Gastrocnemius medialis (tissue), 4 donors: Measurements from ENCODE around the gene ONECUT3. TPM values are rescaled to one million over a fixed set of nuclear protein-coding genes. Genes with fewer than 3 reads are reported as not detected.

Source experiments
- ATAC-seq, 2 donors: fragments of 150-250 bp; one replicate each; pipeline ENCODE4 v1.9.1; 2016
- DNase-seq, 2 donors: peaks; one replicate each; pipeline ENCODE4 v3.0.0-alpha.2; 2019
- H3K27ac ChIP-seq, 4 donors: fragments of 200-600 bp; sonication (generic); 1 replicate in 1 of 4; 2 replicates in 3 of 4; pipeline ENCODE4 v1.5.1; 2016 to 2018; ENCODE audit warnings: mild to moderate bottlenecking in 2 of 4, moderate library complexity in 1 of 4
- H3K27me3 ChIP-seq, 3 donors: fragments of 200-600 bp; sonication (generic) in 2 of 3; 1 replicate in 1 of 3; 2 replicates in 2 of 3; pipeline versions ENCODE4 v1.5.1 to v1.6.0; 2016 to 2019; ENCODE audit warnings: mild to moderate bottlenecking in 1 of 3, moderate library complexity in 1 of 3
- H3K36me3 ChIP-seq, 2 donors: fragments of 200-600 bp; sonication (generic) in 1 of 2; one replicate each; pipeline ENCODE4 v1.5.1; 2017 to 2018
- H3K4me1 ChIP-seq, 2 donors: fragments of 200-600 bp; sonication (generic) in 1 of 2; one replicate each; pipeline ENCODE4 v1.5.1; 2016 to 2017; ENCODE audit warnings: mild to moderate bottlenecking in 2 of 2
- H3K4me3 ChIP-seq, 4 donors: fragments of 200-600 bp; sonication (generic) in 3 of 4; 1 replicate in 1 of 4; 2 replicates in 3 of 4; pipeline ENCODE4 v1.5.1; 2016 to 2019; ENCODE audit warnings: mild to moderate bottlenecking in 2 of 4
- H3K9me3 ChIP-seq, 3 donors: fragments of 200-600 bp; sonication (generic) in 2 of 3; 1 replicate in 1 of 3; 2 replicates in 2 of 3; pipeline ENCODE4 v1.5.1; 2016 to 2019
- CTCF ChIP-seq, 5 experiments: fragments of 450-650 bp in 3 of 5; fragments of 200-600 bp in 2 of 5; sonication (generic) in 2 of 5; IDR thresholded peaks in 4 of 5; conservative IDR thresholded peaks in 1 of 5; 1 replicate in 4 of 5; 2 replicates in 1 of 5; pipeline ENCODE4 v1.5.1; 2016 to 2019; ENCODE audit warnings: antibody characterized with exemption in 5 of 5, mild to moderate bottlenecking in 3 of 5, moderate library complexity in 3 of 5
- POLR2A ChIP-seq, 2 donors: fragments of 450-650 bp; IDR thresholded peaks; one replicate each; pipeline ENCODE4 v1.6.1; 2017; ENCODE audit warnings: antibody characterized with exemption in 2 of 2, mild to moderate bottlenecking in 2 of 2, moderate library complexity in 2 of 2
- in situ Hi-C, 4 donors: fragments of 200-750 bp; cut with MboI; loops; one replicate each; pipeline versions ENCODE4 v1.15.0 to v1.8.0; 2017; ENCODE audit warnings: low sequenced_read_pairs in 4 of 4
- intact Hi-C: fragments of 100-400 bp; cut with DNase I; formaldehyde crosslinking; loops from one replicate; pipeline ENCODE4 v1.15.1; 2023; ENCODE audit warnings: low total_unique reads
- total RNA-seq, 4 donors: library from RNA; depleted of rRNA; stranded (reverse); fragments of >200 nt; gene quantifications; one replicate each; pipeline versions ENCODE4 v1.1.0 to v1.2.3, GENCODE V29; 2016

ONECUT3 gene
- total RNA-seq, 4 donors from 2014 or later, result not detected

GRCh38 chr19:1813192-1814182 is 60.2 kb downstream of the ONECUT3 start:
- intact Hi-C loops, result no loop called here
- no peak for DNase-seq

GRCh38 chr19:1814391-1814790 is 61.1 kb downstream of the ONECUT3 start:
- no peaks in the 10 kb centered on the region for H3K27me3 ChIP-seq
- H3K4me3 ChIP-seq, result no peak overlapping the region
- ATAC-seq (no peak), DNase-seq (no peak)
- in situ Hi-C loops, result no loop called here
- H3K36me3 ChIP-seq, result peaks cover 0 to 44% of the 10 kb centered on the region in 2 donors
- intact Hi-C loops, result no loop called here
- no peaks in the 10 kb centered on the region for H3K9me3 ChIP-seq
- peaks cover 14 to 18% of the 10 kb centered on the region in 2 donors for H3K4me1 ChIP-seq
- TF ChIP-seq CTCF (IDR thresholded peaks at IDR 0.05 in 4 of 5, conservative IDR thresholded peaks at IDR 0.05 in 1 of 5) (no peak), POLR2A (IDR thresholded peaks at IDR 0.05) (no peak)
- H3K27ac ChIP-seq, result no peak overlapping the region

More at GRCh38 chr19:1813192-1814182, 60.2 kb downstream of the ONECUT3 start:
- Histone ChIP-seq H3K9me3 (no peaks in the 10 kb centered on the region), H3K4me3 (peak overlapping the region; percentile 47 to 84 (median 66)), H3K4me1 (peaks cover 14 to 18% of the 10 kb centered on the region in 2 donors), H3K36me3 (peaks cover 0 to 35% of the 10 kb centered on the region in 2 donors), H3K27ac (no peak overlapping the region), H3K27me3 (no peaks in the 10 kb centered on the region)
- ATAC-seq, result no peak
- TF ChIP-seq CTCF (IDR thresholded peaks at IDR 0.05 in 4 of 5, conservative IDR thresholded peaks at IDR 0.05 in 1 of 5) (no peak), POLR2A (IDR thresholded peaks at IDR 0.05) (no peak)
- in situ Hi-C loops, result no loop called here

GRCh38 chr19:1814833-1815604 is 61.7 kb downstream of the ONECUT3 start:
- intact Hi-C loops, result no loop called here
- no peaks in the 10 kb centered on the region for H3K9me3 ChIP-seq
- ATAC-seq (no peak), DNase-seq (no peak)
- in situ Hi-C loops, result no loop called here
- no peak overlapping the region for H3K4me3 ChIP-seq
- no peaks in the 10 kb centered on the region for H3K27me3 ChIP-seq
- H3K4me1 ChIP-seq, result peaks cover 14 to 18% of the 10 kb centered on the region in 2 donors
- no peak for TF ChIP-seq POLR2A (IDR thresholded peaks at IDR 0.05)
- no peak for TF ChIP-seq CTCF (IDR thresholded peaks at IDR 0.05 in 4 of 5, conservative IDR thresholded peaks at IDR 0.05 in 1 of 5)
- H3K36me3 ChIP-seq, result peaks cover 0 to 50% of the 10 kb centered on the region in 2 donors
- no peak overlapping the region for H3K27ac ChIP-seq

- TF ChIP-seq CTCF (IDR thresholded peaks at IDR 0.05 in 4 of 5, conservative IDR thresholded peaks at IDR 0.05 in 1 of 5), result no peak
- no peak for TF ChIP-seq POLR2A (IDR thresholded peaks at IDR 0.05)
- DNase-seq (no peak), ATAC-seq (no peak)
- Histone ChIP-seq H3K9me3 (no peaks in the 10 kb centered on the region), H3K4me3 (no peak overlapping the region), H3K27ac (no peak overlapping the region), H3K27me3 (no peaks in the 10 kb centered on the region), H3K4me1 (peaks cover 14 to 18% of the 10 kb centered on the region in 2 donors), H3K36me3 (peaks cover 0 to 58% of the 10 kb centered on the region in 2 donors)
- intact Hi-C loops (no loop called here), in situ Hi-C loops (no loop called here)
These were observed 62.6 kb downstream of the ONECUT3 start for GRCh38 chr19:1815605-1816529.
